GM12878 (cell line): ENCODE results near the gene PCTP. TPM values are rescaled to one million over a fixed set of nuclear protein-coding genes. Genes with fewer than 3 reads are reported as not detected.

Experiments used
- ATAC-seq: fragments of 200-7000 bp; cut with Tn5 transposase; 3 replicates; pipeline ENCODE4 v1.9.1; 2020; ENCODE audit warnings: mild to moderate bottlenecking, moderate library complexity
- BruUV-seq: library from RNA; stranded (reverse); fragments of 400-500 nt; replicated peaks from 2 replicates; lab custom pipeline; 2021; lab: Mats Ljungman, UMichigan
- CTCF ChIA-PET: fragments of 300-600 bp; sonication (Branson Sonifier 250); formaldehyde crosslinking; extraction: SDS; loops from one replicate; lab custom pipeline; 2021; ENCODE audit warnings: inconsistent platforms; lab: Yijun Ruan, JAX
- POLR2A ChIA-PET: fragments of 350-600 bp; formaldehyde crosslinking; extraction: SDS; loops from one replicate; lab custom pipeline; 2021; ENCODE audit warnings: inconsistent platforms; lab: Charles Lee
- RAD21 ChIA-PET: fragments of 300-600 bp; sonication (Branson Sonifier 250); formaldehyde crosslinking; loops from one replicate; lab custom pipeline; 2023; ENCODE audit warnings: antibody characterized with exemption; ENCODE audit not compliant: unreplicated experiment; lab: Charles Lee
- SMC1A ChIA-PET: fragments of 300-600 bp; sonication (Branson Sonifier 250); formaldehyde crosslinking; loops from one replicate; lab custom pipeline; 2023; ENCODE audit not compliant: unreplicated experiment, uncharacterized antibody; lab: Charles Lee
- DNase-seq: peaks from one replicate; pipeline ENCODE4 v3.0.0-alpha.2; 2011; ENCODE audit warnings: low read depth, low spot score
- FAIRE-seq: peaks from 3 replicates; lab custom pipeline; 2011; peaks lifted over from hg19 to GRCh38; lab: Jason Lieb, UNC
- H2AFZ ChIP-seq: 2 replicates; pipeline ENCODE4 v1.6.0; 2011; ENCODE audit warnings: low read depth, low read length, control low read depth; ENCODE audit not compliant: control insufficient read depth
- H3K27ac ChIP-seq: 2 replicates; pipeline ENCODE4 v1.5.1; 2011; ENCODE audit warnings: control low read depth; ENCODE audit not compliant: control insufficient read depth, insufficient read depth
- H3K27me3 ChIP-seq, 2 experiments: replicated peaks in 1 of 2; 2 replicates each; pipeline versions ENCODE4 v1.6.0 to v1.6.1; 2011; ENCODE audit warnings: low read length in 1 of 2; ENCODE audit not compliant: control insufficient read depth in 2 of 2, insufficient read depth in 2 of 2
- H3K36me3 ChIP-seq, 2 experiments: 2 replicates each; pipeline ENCODE4 v1.5.1; 2011; ENCODE audit warnings: low read length in 1 of 2; ENCODE audit not compliant: control insufficient read depth in 2 of 2, insufficient read depth in 2 of 2
- H3K4me1 ChIP-seq: 2 replicates; pipeline ENCODE4 v1.6.1; 2011; ENCODE audit warnings: mild to moderate bottlenecking, low read length, moderate library complexity, mixed read lengths; ENCODE audit not compliant: control insufficient read depth, insufficient read depth
- H3K4me2 ChIP-seq: 2 replicates; pipeline ENCODE4 v1.6.0; 2011; ENCODE audit warnings: control low read depth; ENCODE audit not compliant: control insufficient read depth, insufficient read depth
- H3K4me3 ChIP-seq: fragments of 200-600 bp; sonication (generic); 2 replicates; pipeline ENCODE4 v1.5.1; 2016
- H3K79me2 ChIP-seq: 2 replicates; pipeline ENCODE4 v1.6.0; 2011; ENCODE audit warnings: low read length; ENCODE audit not compliant: control insufficient read depth, insufficient read depth
- H3K9ac ChIP-seq: 2 replicates; pipeline ENCODE4 v1.8.0; 2011; ENCODE audit warnings: low read length, control low read depth, mixed read lengths; ENCODE audit not compliant: control insufficient read depth, insufficient read depth
- H3K9me3 ChIP-seq: replicated peaks from 3 replicates; pipeline ENCODE4 v1.5.1; 2011; ENCODE audit warnings: mild to moderate bottlenecking, low read length; ENCODE audit not compliant: control insufficient read depth, insufficient read depth
- H4K20me1 ChIP-seq: 2 replicates; pipeline ENCODE4 v1.6.0; 2011; ENCODE audit not compliant: control insufficient read depth, insufficient read depth
- BACH1 ChIP-seq: fragments of 450-650 bp; IDR thresholded peaks from 2 replicates; pipeline ENCODE4 v1.6.1; 2017; ENCODE audit warnings: mild to moderate bottlenecking, borderline replicate concordance
- CHD2 ChIP-seq: IDR thresholded peaks from 2 replicates; pipeline ENCODE4 v1.6.1; 2011; ENCODE audit warnings: low read depth, low read length, improper control_type of control experiment, borderline replicate concordance
- IKZF1 ChIP-seq: fragments of 450-650 bp; conservative IDR thresholded peaks from 2 replicates; pipeline ENCODE4 v1.6.1; 2017; ENCODE audit warnings: antibody characterized with exemption, mild to moderate bottlenecking
- LARP7 ChIP-seq: fragments of 450-650 bp; IDR thresholded peaks from 2 replicates; pipeline ENCODE4 v1.6.1; 2017; ENCODE audit warnings: mild to moderate bottlenecking
- MTA2 ChIP-seq: fragments of 450-650 bp; IDR thresholded peaks from 2 replicates; pipeline ENCODE4 v1.6.1; 2016; ENCODE audit warnings: low read depth, mild to moderate bottlenecking, moderate library complexity
- PML ChIP-seq: IDR thresholded peaks from 2 replicates; pipeline ENCODE4 v1.6.1; 2012; ENCODE audit warnings: low read length, inconsistent platforms
- RUNX3 ChIP-seq: IDR thresholded peaks from 2 replicates; pipeline ENCODE4 v1.6.1; 2012; ENCODE audit warnings: low read length, inconsistent platforms
- SMAD1 ChIP-seq: fragments of 450-650 bp; IDR thresholded peaks from 2 replicates; pipeline ENCODE4 v1.6.1; 2018; ENCODE audit warnings: mild to moderate bottlenecking, low read depth; ENCODE audit not compliant: partially characterized antibody
- SPI1 ChIP-seq: IDR thresholded peaks from 2 replicates; pipeline ENCODE4 v1.6.1; 2011; ENCODE audit warnings: low read depth, mild to moderate bottlenecking, low read length, moderate library complexity, borderline replicate concordance; ENCODE audit not compliant: insufficient read depth
- SREBF2 ChIP-seq: IDR thresholded peaks from 2 replicates; pipeline ENCODE4 v1.6.1; 2012; ENCODE audit warnings: mild to moderate bottlenecking, low read length
- SUPT20H ChIP-seq: IDR thresholded peaks from 2 replicates; pipeline ENCODE4 v1.6.1; 2011; ENCODE audit warnings: low read depth, mild to moderate bottlenecking, low read length, moderate library complexity, borderline replicate concordance; ENCODE audit not compliant: control insufficient read depth
- WGBS: methylation state at CpG from one replicate; pipeline ENCODE4 v1.1.6; 2016; ENCODE audit warnings: low lambda C conversion rate; ENCODE audit not compliant: insufficient replicate concordance, insufficient coverage; ENCODE audit errors: missing lambda C conversion rate; 5-methylcytosine and 5-hydroxymethylcytosine counted together
- in situ Hi-C: fragments of 300-500 bp; cut with MboI; formaldehyde crosslinking; loops from 9 replicates; pipeline ENCODE4 v1.14.3; 2018; ENCODE audit warnings: mixed read lengths
- intact Hi-C: fragments of 100-400 bp; cut with micrococcal nuclease; formaldehyde crosslinking; loops from one replicate; pipeline ENCODE4 v1.14.2; 2022; ENCODE audit not compliant: unreplicated experiment
- polyA plus RNA-seq, 11 experiments: library from polyadenylated mRNA; depleted of rRNA in 4 of 11; unstranded in 6 of 11; stranded (reverse) in 5 of 11; fragments of >200 nt; fragmentation: Nextera tagmentation in 4 of 11; fragmentation: Illumina TruSeq in 1 of 11; extraction: Ambion mirVana in 4 of 11; extraction: Trizol in 1 of 11; gene quantifications; 1 replicate in 1 of 11; 2 replicates in 10 of 11; pipeline versions ENCODE4 v1.2.1 to v1.2.3, GENCODE V29; 2011 to 2016; ENCODE audit warnings: inconsistent platforms in 2 of 11, missing spikeins in 2 of 11, low read depth in 1 of 11
- total RNA-seq, 4 experiments: library from RNA; depleted of rRNA in 3 of 4; stranded (reverse); fragments of >200 nt in 3 of 4; fragmentation: Illumina TruSeq in 1 of 4; extraction: Trizol in 1 of 4; gene quantifications; 2 replicates each; pipeline versions ENCODE4 v1.2.1 to v1.2.3, GENCODE V29; 2013 to 2021
- TF ChIP-seq, protein P1 (sequence below): IDR thresholded peaks from 2 replicates; pipeline ENCODE4 v1.6.1; 2011; ENCODE audit warnings: low read depth, mild to moderate bottlenecking, low read length, moderate library complexity, borderline replicate concordance; ENCODE audit errors: extremely low read depth
- TF ChIP-seq, protein P2 (sequence below): IDR thresholded peaks from 2 replicates; pipeline ENCODE4 v1.6.1; 2012; ENCODE audit warnings: improper control_type of control experiment, low read depth, low read length; ENCODE audit not compliant: insufficient replicate concordance
- TF ChIP-seq, protein P3 (sequence below): IDR thresholded peaks from 2 replicates; pipeline ENCODE4 v1.6.1; 2011; ENCODE audit warnings: low read depth, low read length, improper control_type of control experiment, borderline replicate concordance
- TF ChIP-seq, protein P4 (sequence below): IDR thresholded peaks from 2 replicates; pipeline ENCODE4 v1.6.1; 2012; ENCODE audit warnings: low read length, inconsistent platforms

PCTP gene
- total and polyA plus RNA-seq, 10 of the 15 experiments (the other 5 are each of a cell fraction or from before 2014, with no cell fraction given): 1.4 to 26.8 (median 3.7) TPM

DNA sequence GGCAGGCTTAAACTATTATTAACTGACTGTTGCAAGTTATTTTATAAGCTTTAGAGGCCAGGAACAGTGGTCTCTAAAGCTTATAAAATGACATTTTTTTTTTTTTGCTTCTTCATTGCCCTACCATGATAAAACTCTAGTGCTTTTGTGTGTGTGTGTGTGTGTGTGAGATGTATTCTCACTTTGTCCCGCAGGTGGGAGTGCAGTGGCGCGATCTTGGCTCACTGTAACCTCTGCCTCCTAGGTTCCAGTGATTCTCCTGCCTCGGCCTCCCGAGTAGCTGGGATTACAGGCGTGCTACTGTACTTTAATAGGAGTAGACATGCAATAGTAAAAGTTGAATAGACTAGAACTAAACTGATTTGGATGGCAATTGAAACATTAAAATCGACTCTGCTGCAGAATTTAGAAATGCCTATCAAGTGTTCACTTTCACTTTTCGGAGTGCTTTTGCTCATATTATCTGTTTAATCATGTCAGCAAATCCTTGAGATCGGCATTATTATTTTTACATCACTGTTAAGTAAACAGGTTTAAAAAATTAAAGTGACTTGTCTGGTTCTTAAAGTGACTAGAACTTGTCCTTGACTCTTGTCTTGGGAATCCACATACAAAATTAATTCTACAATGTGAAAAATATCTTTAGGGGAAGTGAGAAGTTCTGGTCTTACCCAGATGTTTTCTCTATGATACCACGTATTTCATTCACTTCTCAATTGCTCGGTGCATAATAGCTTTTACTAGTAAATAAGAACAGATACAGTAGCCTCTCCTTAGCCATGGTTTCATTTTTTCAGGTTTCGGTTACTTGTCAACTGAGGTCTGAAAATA lies 8.4 kb upstream of the PCTP start:
- no peaks in the 10 kb centered on the region for H3K9me3 ChIP-seq
- H3K4me1 ChIP-seq: peaks cover 6% of the 10 kb centered on the region; the same call in 1 of the 2 replicates
- SMC1A ChIA-PET: interaction anchor here (1.1 kb wide), 1 partner anchor 26 kb away, joined by 3 read pairs; no protein-coding TSS in a partner anchor
- DNase-seq (no peak), ATAC-seq (peak; percentile 90), FAIRE-seq (peak; percentile 75)
- BruUV-seq: no TSS peak
- 30% methylated on average over 12 of the region's 12 CpGs for WGBS
- H3K4me2 ChIP-seq: peak overlapping the region; percentile 31; the same call in 1 of the 2 replicates
- intact Hi-C loops: no loop called here
- RAD21 ChIA-PET: no interaction called here
- in situ Hi-C loops: no loop called here
- no peaks in the 10 kb centered on the region for H3K36me3 ChIP-seq
- H3K9ac ChIP-seq: no peak overlapping the region
- no peaks in the 10 kb centered on the region for H3K79me2 ChIP-seq
- POLR2A ChIA-PET: no interaction called here
- H4K20me1 ChIP-seq: no peaks in the 10 kb centered on the region
- CTCF ChIA-PET: interaction anchor here (0.6 to 1.8 kb wide), 6 partner anchors 8 to 735 kb away, joined by 3 to 5 read pairs (median 4); partner anchors contain the start of gene PCTP
- no peak overlapping the region for H2AFZ ChIP-seq
- no peak overlapping the region for H3K27ac ChIP-seq
- no peaks in the 10 kb centered on the region for H3K27me3 ChIP-seq
- H3K4me3 ChIP-seq: no peak overlapping the region
- TF ChIP-seq, protein P1, sequence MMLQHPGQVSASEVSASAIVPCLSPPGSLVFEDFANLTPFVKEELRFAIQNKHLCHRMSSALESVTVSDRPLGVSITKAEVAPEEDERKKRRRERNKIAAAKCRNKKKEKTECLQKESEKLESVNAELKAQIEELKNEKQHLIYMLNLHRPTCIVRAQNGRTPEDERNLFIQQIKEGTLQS: no peak
- TF ChIP-seq, protein P2, sequence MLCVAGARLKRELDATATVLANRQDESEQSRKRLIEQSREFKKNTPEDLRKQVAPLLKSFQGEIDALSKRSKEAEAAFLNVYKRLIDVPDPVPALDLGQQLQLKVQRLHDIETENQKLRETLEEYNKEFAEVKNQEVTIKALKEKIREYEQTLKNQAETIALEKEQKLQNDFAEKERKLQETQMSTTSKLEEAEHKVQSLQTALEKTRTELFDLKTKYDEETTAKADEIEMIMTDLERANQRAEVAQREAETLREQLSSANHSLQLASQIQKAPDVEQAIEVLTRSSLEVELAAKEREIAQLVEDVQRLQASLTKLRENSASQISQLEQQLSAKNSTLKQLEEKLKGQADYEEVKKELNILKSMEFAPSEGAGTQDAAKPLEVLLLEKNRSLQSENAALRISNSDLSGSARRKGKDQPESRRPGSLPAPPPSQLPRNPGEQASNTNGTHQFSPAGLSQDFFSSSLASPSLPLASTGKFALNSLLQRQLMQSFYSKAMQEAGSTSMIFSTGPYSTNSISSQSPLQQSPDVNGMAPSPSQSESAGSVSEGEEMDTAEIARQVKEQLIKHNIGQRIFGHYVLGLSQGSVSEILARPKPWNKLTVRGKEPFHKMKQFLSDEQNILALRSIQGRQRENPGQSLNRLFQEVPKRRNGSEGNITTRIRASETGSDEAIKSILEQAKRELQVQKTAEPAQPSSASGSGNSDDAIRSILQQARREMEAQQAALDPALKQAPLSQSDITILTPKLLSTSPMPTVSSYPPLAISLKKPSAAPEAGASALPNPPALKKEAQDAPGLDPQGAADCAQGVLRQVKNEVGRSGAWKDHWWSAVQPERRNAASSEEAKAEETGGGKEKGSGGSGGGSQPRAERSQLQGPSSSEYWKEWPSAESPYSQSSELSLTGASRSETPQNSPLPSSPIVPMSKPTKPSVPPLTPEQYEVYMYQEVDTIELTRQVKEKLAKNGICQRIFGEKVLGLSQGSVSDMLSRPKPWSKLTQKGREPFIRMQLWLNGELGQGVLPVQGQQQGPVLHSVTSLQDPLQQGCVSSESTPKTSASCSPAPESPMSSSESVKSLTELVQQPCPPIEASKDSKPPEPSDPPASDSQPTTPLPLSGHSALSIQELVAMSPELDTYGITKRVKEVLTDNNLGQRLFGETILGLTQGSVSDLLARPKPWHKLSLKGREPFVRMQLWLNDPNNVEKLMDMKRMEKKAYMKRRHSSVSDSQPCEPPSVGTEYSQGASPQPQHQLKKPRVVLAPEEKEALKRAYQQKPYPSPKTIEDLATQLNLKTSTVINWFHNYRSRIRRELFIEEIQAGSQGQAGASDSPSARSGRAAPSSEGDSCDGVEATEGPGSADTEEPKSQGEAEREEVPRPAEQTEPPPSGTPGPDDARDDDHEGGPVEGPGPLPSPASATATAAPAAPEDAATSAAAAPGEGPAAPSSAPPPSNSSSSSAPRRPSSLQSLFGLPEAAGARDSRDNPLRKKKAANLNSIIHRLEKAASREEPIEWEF: no peak
- TF ChIP-seq SUPT20H: no peak
- TF ChIP-seq LARP7: no peak
- no peak for TF ChIP-seq BACH1
- 0 out of 2 replicates have a peak, but pooled peaks have one; percentile 27 for TF ChIP-seq MTA2
- peak; percentile 83 for TF ChIP-seq SPI1
- TF ChIP-seq, protein P3, sequence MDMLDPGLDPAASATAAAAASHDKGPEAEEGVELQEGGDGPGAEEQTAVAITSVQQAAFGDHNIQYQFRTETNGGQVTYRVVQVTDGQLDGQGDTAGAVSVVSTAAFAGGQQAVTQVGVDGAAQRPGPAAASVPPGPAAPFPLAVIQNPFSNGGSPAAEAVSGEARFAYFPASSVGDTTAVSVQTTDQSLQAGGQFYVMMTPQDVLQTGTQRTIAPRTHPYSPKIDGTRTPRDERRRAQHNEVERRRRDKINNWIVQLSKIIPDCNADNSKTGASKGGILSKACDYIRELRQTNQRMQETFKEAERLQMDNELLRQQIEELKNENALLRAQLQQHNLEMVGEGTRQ: no peak
- TF ChIP-seq SMAD1: no peak
- TF ChIP-seq, protein P4, sequence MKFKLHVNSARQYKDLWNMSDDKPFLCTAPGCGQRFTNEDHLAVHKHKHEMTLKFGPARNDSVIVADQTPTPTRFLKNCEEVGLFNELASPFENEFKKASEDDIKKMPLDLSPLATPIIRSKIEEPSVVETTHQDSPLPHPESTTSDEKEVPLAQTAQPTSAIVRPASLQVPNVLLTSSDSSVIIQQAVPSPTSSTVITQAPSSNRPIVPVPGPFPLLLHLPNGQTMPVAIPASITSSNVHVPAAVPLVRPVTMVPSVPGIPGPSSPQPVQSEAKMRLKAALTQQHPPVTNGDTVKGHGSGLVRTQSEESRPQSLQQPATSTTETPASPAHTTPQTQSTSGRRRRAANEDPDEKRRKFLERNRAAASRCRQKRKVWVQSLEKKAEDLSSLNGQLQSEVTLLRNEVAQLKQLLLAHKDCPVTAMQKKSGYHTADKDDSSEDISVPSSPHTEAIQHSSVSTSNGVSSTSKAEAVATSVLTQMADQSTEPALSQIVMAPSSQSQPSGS: 0 out of 2 replicates have a peak, but pooled peaks have one; percentile 24
- TF ChIP-seq RUNX3: peak; percentile 45; the same call in 1 of the 2 replicates
- TF ChIP-seq IKZF1: no peak
- no peak for TF ChIP-seq CHD2
- TF ChIP-seq PML: no peak
- no peak for TF ChIP-seq SREBF2
